ENCODE data around the gene SPINT1. TPM values are rescaled to one million over a fixed set of nuclear protein-coding genes. Genes with fewer than 3 reads are reported as not detected.

SPINT1 gene
- total and polyA plus RNA-seq, 9 donors, result 0.76 to 131 (median 5.2) TPM

- Histone ChIP-seq H3K4me1 (ENCODE audit: insufficient read depth) (peaks cover 3% of the 10 kb centered on the region), H3K27me3 (no peaks in the 10 kb centered on the region), H3K9me3 (no peaks in the 10 kb centered on the region), H3K36me3 (no peaks in the 10 kb centered on the region), H3K4me3 (no peak overlapping the region), H3K27ac (no peak overlapping the region)
- WGBS, 3 donors, result 75 to 81% (median 81%) methylated on average over 31 to 33 of the region's 33 CpGs
- intact Hi-C loops (cut with DNase I), result loop anchor here in 3 of 4 donors (2.0 to 10.0 kb wide), 6 partner anchors 112 to 429 kb away; partner anchors contain the start of genes INO80 (in 1 of the 3), NUSAP1 (in 1 of the 3) and OIP5 (in 1 of the 3)
- TF ChIP-seq CTCF (IDR thresholded peaks at IDR 0.05), result no peak
- no peak for TF ChIP-seq EP300 (IDR thresholded peaks at IDR 0.05)
- no peak for TF ChIP-seq POLR2A (IDR thresholded peaks at IDR 0.05)
- no peak for DNase-seq
Observed at GRCh38 chr15:40902605-40903561, 59.0 kb downstream of the SPINT1 start.

- Histone ChIP-seq H3K27ac (no peak overlapping the region), H3K9me3 (no peaks in the 10 kb centered on the region), H3K4me1 (ENCODE audit: insufficient read depth) (peaks cover 3% of the 10 kb centered on the region), H3K36me3 (no peaks in the 10 kb centered on the region), H3K27me3 (no peaks in the 10 kb centered on the region), H3K4me3 (no peak overlapping the region)
- intact Hi-C loops (cut with DNase I), result loop anchor here (5.0 to 10.0 kb wide), 6 partner anchors 110 to 428 kb away; partner anchors contain the start of genes INO80 (in 1 of the 4), NUSAP1 (in 1 of the 4) and OIP5 (in 1 of the 4)
- DNase-seq, result no peak
- TF ChIP-seq CTCF (IDR thresholded peaks at IDR 0.05) (no peak), EP300 (IDR thresholded peaks at IDR 0.05) (no peak), POLR2A (IDR thresholded peaks at IDR 0.05) (no peak)
- 72 to 84% (median 78%) methylated on average over 7 of the region's 7 CpGs for WGBS, 3 donors
Observed at GRCh38 chr15:40904552-40905201, 60.8 kb downstream of the SPINT1 start.

- Histone ChIP-seq H3K4me1 (ENCODE audit: insufficient read depth) (peaks cover 3% of the 10 kb centered on the region), H3K4me3 (peak overlapping the region; percentile 38), H3K27ac (peak overlapping the region; percentile 46 to 47), H3K9me3 (no peaks in the 10 kb centered on the region), H3K27me3 (no peaks in the 10 kb centered on the region), H3K36me3 (no peaks in the 10 kb centered on the region)
- WGBS, 3 donors, result 1% methylated on average over 24 to 36 of the region's 36 CpGs
- TF ChIP-seq CTCF (IDR thresholded peaks at IDR 0.05), result peak; percentile 79 to 93 (median 90)
- TF ChIP-seq POLR2A (IDR thresholded peaks at IDR 0.05), result no peak
- no peak for TF ChIP-seq EP300 (IDR thresholded peaks at IDR 0.05)
- intact Hi-C loops (cut with DNase I), result loop anchor here in 3 of 4 donors (5.0 to 10.0 kb wide), 4 partner anchors 108 to 276 kb away; partner anchors contain the start of gene INO80 (in 1 of the 3)
- DNase-seq, result peak; percentile 82 to 90 (median 87)
Observed at GRCh38 chr15:40906091-40906990, 62.5 kb downstream of the SPINT1 start.
